ENCODE data around the gene FCRLB. TPM values are rescaled to one million over a fixed set of nuclear protein-coding genes. Genes with fewer than 3 reads are reported as not detected.
"Not testable (repeated sequence)": the region's sequence is repeated elsewhere in the genome, so short reads cannot be mapped to it uniquely, and the experiment has no call there.

FCRLB gene
- total RNA-seq (ENCODE audit: unreplicated experiment), result 0.36 TPM
- long read RNA-seq, partial matches to known transcripts, result 0 of 1 reads
- long read RNA-seq, other reads (novel, unspliced or antisense), result 0 of 1 reads

DNA sequence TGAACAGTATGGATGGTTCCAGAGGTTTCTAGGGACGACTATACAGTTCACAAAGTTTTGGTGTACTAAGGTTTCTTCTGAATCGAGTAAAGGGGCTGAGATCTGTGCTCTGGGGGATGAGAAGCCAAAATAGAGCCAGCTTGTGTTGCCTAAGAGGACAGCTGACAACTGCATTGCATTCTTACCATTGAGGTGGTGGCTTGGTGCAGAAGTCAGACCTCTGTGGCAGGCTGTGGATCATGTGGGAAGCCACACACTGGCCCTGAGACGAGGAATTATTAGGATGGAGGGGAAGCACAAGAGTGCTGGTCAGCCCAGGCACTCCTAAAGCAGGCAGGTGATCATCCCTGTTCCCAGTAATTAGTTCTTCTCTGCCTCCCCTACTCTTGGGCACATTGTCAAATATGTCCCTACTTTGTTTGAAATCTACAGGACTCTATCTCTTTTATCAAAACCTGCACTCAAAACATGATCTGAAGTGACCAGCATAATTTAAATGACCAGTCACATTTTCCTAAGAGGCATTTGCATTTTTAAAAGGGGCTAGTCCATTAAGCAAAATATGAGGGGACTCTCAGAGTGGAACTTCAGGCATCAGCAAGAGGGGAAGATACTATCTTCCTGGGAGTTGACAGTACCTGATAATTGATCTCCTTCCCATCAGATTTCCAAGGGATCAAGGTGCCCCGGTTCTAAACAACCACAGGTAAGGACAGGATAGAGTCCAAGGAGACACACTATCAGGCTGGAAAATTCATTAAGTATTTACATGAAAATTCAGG, at the start of gene FCRLB:
TSS of gene FCRLB (plus strand) at position 589 of the 782 bp plus-strand sequence. CDS start 1,129 bp downstream, outside the sequence.
- no peak within 1 kb of the TSS for H3K27ac Mint-ChIP-seq (ENCODE audit: unreplicated experiment)
- peaks cover 16% of the 10 kb centered on the region for H3K27me3 Mint-ChIP-seq (ENCODE audit: unreplicated experiment)
- H3K9me3 Mint-ChIP-seq (ENCODE audit: unreplicated experiment), result no peaks in the 10 kb centered on the region
- peaks cover 12% of the 10 kb centered on the region for H3K4me1 Mint-ChIP-seq (ENCODE audit: unreplicated experiment)
- DNase-seq (ENCODE audit: low spot score), result no peak
- H3K36me3 Mint-ChIP-seq (ENCODE audit: low read depth, unreplicated experiment), result no peaks in the 10 kb centered on the region
- no peak within 1 kb of the TSS for H3K4me3 Mint-ChIP-seq (ENCODE audit: unreplicated experiment)
- no peak for TF ChIP-seq CTCF (IDR thresholded peaks at IDR 0.05; ENCODE audit: unreplicated experiment)

- not testable (repeated sequence) for H3K4me3 Mint-ChIP-seq (ENCODE audit: unreplicated experiment); H3K36me3 Mint-ChIP-seq (ENCODE audit: low read depth, unreplicated experiment); H3K27ac Mint-ChIP-seq (ENCODE audit: unreplicated experiment); DNase-seq (ENCODE audit: low spot score); H3K9me3 Mint-ChIP-seq (ENCODE audit: unreplicated experiment); H3K27me3 Mint-ChIP-seq (ENCODE audit: unreplicated experiment)
- H3K4me1 Mint-ChIP-seq (ENCODE audit: unreplicated experiment), result peaks cover 14% of the 10 kb centered on the region
Measured at GRCh38 chr1:161673437-161673836, 47.9 kb upstream of the FCRLB start.

- not testable (repeated sequence) for H3K36me3 Mint-ChIP-seq (ENCODE audit: low read depth, unreplicated experiment); H3K4me3 Mint-ChIP-seq (ENCODE audit: unreplicated experiment); H3K9me3 Mint-ChIP-seq (ENCODE audit: unreplicated experiment); H3K27me3 Mint-ChIP-seq (ENCODE audit: unreplicated experiment); DNase-seq (ENCODE audit: low spot score); H3K27ac Mint-ChIP-seq (ENCODE audit: unreplicated experiment)
- peaks cover 14% of the 10 kb centered on the region for H3K4me1 Mint-ChIP-seq (ENCODE audit: unreplicated experiment)
Measured at GRCh38 chr1:161674447-161674846, 46.9 kb upstream of the FCRLB start.

- H3K4me3 Mint-ChIP-seq (ENCODE audit: unreplicated experiment); H3K9me3 Mint-ChIP-seq (ENCODE audit: unreplicated experiment); H3K36me3 Mint-ChIP-seq (ENCODE audit: low read depth, unreplicated experiment); DNase-seq (ENCODE audit: low spot score); H3K27me3 Mint-ChIP-seq (ENCODE audit: unreplicated experiment); H3K27ac Mint-ChIP-seq (ENCODE audit: unreplicated experiment): not testable (repeated sequence)
- peaks cover 14% of the 10 kb centered on the region for H3K4me1 Mint-ChIP-seq (ENCODE audit: unreplicated experiment)
Measured at GRCh38 chr1:161674908-161675307, 46.4 kb upstream of the FCRLB start.

- no peaks in the 10 kb centered on the region for H3K27me3 Mint-ChIP-seq (ENCODE audit: unreplicated experiment)
- no peak for DNase-seq (ENCODE audit: low spot score)
- peaks cover 3% of the 10 kb centered on the region for H3K36me3 Mint-ChIP-seq (ENCODE audit: low read depth, unreplicated experiment)
- TF ChIP-seq CTCF (IDR thresholded peaks at IDR 0.05; ENCODE audit: unreplicated experiment), result no peak
- H3K9me3 Mint-ChIP-seq (ENCODE audit: unreplicated experiment), result no peaks in the 10 kb centered on the region
- H3K4me3 Mint-ChIP-seq (ENCODE audit: unreplicated experiment), result no peak overlapping the region
- H3K27ac Mint-ChIP-seq (ENCODE audit: unreplicated experiment), result no peak overlapping the region
- H3K4me1 Mint-ChIP-seq (ENCODE audit: unreplicated experiment), result peaks cover 8% of the 10 kb centered on the region
Measured at GRCh38 chr1:161676441-161676840, 44.9 kb upstream of the FCRLB start.

- no peaks in the 10 kb centered on the region for H3K27me3 Mint-ChIP-seq (ENCODE audit: unreplicated experiment)
- TF ChIP-seq CTCF (IDR thresholded peaks at IDR 0.05; ENCODE audit: unreplicated experiment), result no peak
- H3K4me1 Mint-ChIP-seq (ENCODE audit: unreplicated experiment), result peaks cover 6% of the 10 kb centered on the region
- H3K36me3 Mint-ChIP-seq (ENCODE audit: low read depth, unreplicated experiment), result peaks cover 3% of the 10 kb centered on the region
- DNase-seq (ENCODE audit: low spot score), result no peak
- no peaks in the 10 kb centered on the region for H3K9me3 Mint-ChIP-seq (ENCODE audit: unreplicated experiment)
- no peak overlapping the region for H3K27ac Mint-ChIP-seq (ENCODE audit: unreplicated experiment)
- H3K4me3 Mint-ChIP-seq (ENCODE audit: unreplicated experiment), result no peak overlapping the region
Measured at GRCh38 chr1:161676958-161677689, 44.2 kb upstream of the FCRLB start.
